Measurements from ENCODE around the gene DENR.

DNA sequence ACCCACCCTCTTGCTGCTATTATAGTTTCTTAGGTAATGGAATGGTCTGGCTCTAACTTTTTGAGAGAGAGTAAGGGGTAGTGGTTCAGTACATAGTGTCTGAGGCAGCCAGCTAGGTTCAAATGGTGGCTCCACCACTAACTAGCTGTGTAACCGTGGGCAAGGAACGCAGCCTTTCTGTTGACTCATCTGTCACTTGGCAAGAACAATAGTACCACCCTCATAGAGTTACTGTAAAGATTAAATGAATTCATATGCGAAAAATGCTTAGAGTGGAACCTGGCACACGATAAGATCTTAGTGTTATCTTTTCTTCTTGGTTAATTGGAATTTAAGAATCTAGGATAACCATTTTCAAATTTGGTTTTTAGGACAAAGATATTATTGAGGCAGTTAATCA lies 35.8 kb downstream of the DENR start:
- TF ChIP-seq POLR2A (IDR thresholded peaks at IDR 0.05) (no peak), EP300 (IDR thresholded peaks at IDR 0.05) (no peak), POLR2AphosphoS5 (IDR thresholded peaks at IDR 0.05) (no peak)
- TF ChIP-seq, protein P1, sequence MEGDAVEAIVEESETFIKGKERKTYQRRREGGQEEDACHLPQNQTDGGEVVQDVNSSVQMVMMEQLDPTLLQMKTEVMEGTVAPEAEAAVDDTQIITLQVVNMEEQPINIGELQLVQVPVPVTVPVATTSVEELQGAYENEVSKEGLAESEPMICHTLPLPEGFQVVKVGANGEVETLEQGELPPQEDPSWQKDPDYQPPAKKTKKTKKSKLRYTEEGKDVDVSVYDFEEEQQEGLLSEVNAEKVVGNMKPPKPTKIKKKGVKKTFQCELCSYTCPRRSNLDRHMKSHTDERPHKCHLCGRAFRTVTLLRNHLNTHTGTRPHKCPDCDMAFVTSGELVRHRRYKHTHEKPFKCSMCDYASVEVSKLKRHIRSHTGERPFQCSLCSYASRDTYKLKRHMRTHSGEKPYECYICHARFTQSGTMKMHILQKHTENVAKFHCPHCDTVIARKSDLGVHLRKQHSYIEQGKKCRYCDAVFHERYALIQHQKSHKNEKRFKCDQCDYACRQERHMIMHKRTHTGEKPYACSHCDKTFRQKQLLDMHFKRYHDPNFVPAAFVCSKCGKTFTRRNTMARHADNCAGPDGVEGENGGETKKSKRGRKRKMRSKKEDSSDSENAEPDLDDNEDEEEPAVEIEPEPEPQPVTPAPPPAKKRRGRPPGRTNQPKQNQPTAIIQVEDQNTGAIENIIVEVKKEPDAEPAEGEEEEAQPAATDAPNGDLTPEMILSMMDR (IDR thresholded peaks at IDR 0.05), result no peak

Measured in sigmoid colon (tissue), 4 donors.